Ishikawa (cell line): ENCODE data around the gene MTAP.

Source experiments
- CEBPB ChIP-seq: IDR thresholded peaks from 2 replicates; pipeline ENCODE4 v1.6.1; 2012
- CREB1 ChIP-seq: IDR thresholded peaks from 2 replicates; pipeline ENCODE4 v1.6.1; 2012; ENCODE audit warnings: low read depth
- EGR1 ChIP-seq: IDR thresholded peaks from 2 replicates; pipeline ENCODE4 v1.6.1; 2012
- EP300 ChIP-seq: IDR thresholded peaks from 2 replicates; pipeline ENCODE4 v1.6.1; 2012; ENCODE audit warnings: borderline replicate concordance
- FOXM1 ChIP-seq: IDR thresholded peaks from 2 replicates; pipeline ENCODE4 v1.6.1; 2012; ENCODE audit warnings: low read depth, borderline replicate concordance
- MAX ChIP-seq: IDR thresholded peaks from 2 replicates; pipeline ENCODE4 v1.6.1; 2012
- NFIC ChIP-seq: IDR thresholded peaks from 2 replicates; pipeline ENCODE4 v1.6.1; 2012
- RAD21 ChIP-seq: IDR thresholded peaks from 2 replicates; pipeline ENCODE4 v1.6.1; 2012; ENCODE audit warnings: low read depth
- REST ChIP-seq: IDR thresholded peaks from 2 replicates; pipeline ENCODE4 v1.6.1; 2012; ENCODE audit warnings: low read depth, mild to moderate bottlenecking
- TAF1 ChIP-seq: IDR thresholded peaks from 2 replicates; pipeline ENCODE4 v1.6.1; 2012; ENCODE audit warnings: low read depth, mild to moderate bottlenecking
- TCF12 ChIP-seq: IDR thresholded peaks from 2 replicates; pipeline ENCODE4 v1.6.1; 2012; ENCODE audit warnings: low read depth
- TEAD4 ChIP-seq: IDR thresholded peaks from 2 replicates; pipeline ENCODE4 v1.6.1; 2012
- USF1 ChIP-seq: IDR thresholded peaks from 2 replicates; pipeline ENCODE4 v1.6.1; 2012
- YY1 ChIP-seq: IDR thresholded peaks from 2 replicates; pipeline ENCODE4 v1.6.1; 2012; ENCODE audit warnings: low read depth
- ZBTB7A ChIP-seq: IDR thresholded peaks from 2 replicates; pipeline ENCODE4 v1.6.1; 2012; ENCODE audit warnings: low read depth

The MTAP gene

GRCh38 chr9:21831841-21832509 lies 29.5 kb downstream of the MTAP start:
- TF ChIP-seq REST, result no peak
- TF ChIP-seq CEBPB, result peak; percentile 24; the same call in 1 of the 2 replicates

DNA sequence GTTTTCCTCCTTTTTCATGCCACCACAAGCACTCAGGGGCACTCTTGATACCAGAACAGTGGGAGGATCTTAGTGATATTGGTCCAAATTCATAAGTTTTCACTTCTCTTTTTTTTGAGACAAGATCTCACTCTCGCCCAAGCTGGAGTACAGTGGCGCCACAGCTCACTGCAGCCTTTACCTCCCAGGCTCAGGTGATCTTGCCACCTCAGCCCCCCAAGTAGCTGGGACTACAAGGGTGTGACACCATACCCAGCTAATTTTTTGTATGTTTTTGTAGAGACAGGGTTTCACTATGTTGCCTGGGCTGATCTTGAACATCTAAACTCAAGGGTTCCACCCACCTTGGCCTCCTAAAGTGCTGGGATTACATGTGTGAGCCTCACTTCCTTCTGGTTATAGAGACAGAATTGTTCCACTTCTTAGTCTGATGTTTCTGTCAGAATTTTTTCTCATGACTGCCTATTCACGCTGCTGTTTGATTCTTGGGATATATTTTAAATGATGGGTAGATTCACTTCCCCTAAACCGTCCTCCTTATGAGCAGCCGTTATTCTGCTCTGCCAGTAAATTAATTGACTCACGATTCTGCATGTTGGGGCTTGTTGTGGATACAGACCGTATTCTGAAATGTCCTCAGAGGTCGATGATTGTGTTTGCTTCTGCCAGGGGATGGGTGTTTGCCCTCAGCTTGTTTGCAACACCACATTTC lies 30.8 kb downstream of the MTAP start:
- no peak for TF ChIP-seq REST
- TF ChIP-seq TAF1, result no peak
- TF ChIP-seq MAX, result no peak
- TF ChIP-seq TCF12, result no peak
- no peak for TF ChIP-seq FOXM1
- no peak for TF ChIP-seq CREB1
- TF ChIP-seq ZBTB7A, result no peak
- no peak for TF ChIP-seq NFIC
- no peak for TF ChIP-seq TEAD4
- TF ChIP-seq USF1, result no peak

GRCh38 chr9:21835121-21835520 lies 32.7 kb downstream of the MTAP start:
- no peak for TF ChIP-seq RAD21
- no peak for TF ChIP-seq REST
- TF ChIP-seq NFIC, result no peak
- TF ChIP-seq ZBTB7A, result no peak
- no peak for TF ChIP-seq TCF12
- TF ChIP-seq EGR1, result no peak
- no peak for TF ChIP-seq FOXM1
- no peak for TF ChIP-seq CEBPB
- no peak for TF ChIP-seq TEAD4
- TF ChIP-seq USF1, result no peak
- no peak for TF ChIP-seq TAF1
- TF ChIP-seq EP300, result no peak
- no peak for TF ChIP-seq CREB1
- no peak for TF ChIP-seq MAX

GRCh38 chr9:21836437-21837161 lies 34.2 kb downstream of the MTAP start:
- TF ChIP-seq EP300, result no peak
- no peak for TF ChIP-seq NFIC
- no peak for TF ChIP-seq EGR1
- TF ChIP-seq CREB1, result no peak
- no peak for TF ChIP-seq YY1
- no peak for TF ChIP-seq TCF12
- no peak for TF ChIP-seq CEBPB
